ENCODE data around the gene JPH4. TPM values are rescaled to one million over a fixed set of nuclear protein-coding genes. Genes with fewer than 3 reads are reported as not detected.

JPH4 gene
- total RNA-seq, 2 experiments from 2014 or later: not detected

DNA sequence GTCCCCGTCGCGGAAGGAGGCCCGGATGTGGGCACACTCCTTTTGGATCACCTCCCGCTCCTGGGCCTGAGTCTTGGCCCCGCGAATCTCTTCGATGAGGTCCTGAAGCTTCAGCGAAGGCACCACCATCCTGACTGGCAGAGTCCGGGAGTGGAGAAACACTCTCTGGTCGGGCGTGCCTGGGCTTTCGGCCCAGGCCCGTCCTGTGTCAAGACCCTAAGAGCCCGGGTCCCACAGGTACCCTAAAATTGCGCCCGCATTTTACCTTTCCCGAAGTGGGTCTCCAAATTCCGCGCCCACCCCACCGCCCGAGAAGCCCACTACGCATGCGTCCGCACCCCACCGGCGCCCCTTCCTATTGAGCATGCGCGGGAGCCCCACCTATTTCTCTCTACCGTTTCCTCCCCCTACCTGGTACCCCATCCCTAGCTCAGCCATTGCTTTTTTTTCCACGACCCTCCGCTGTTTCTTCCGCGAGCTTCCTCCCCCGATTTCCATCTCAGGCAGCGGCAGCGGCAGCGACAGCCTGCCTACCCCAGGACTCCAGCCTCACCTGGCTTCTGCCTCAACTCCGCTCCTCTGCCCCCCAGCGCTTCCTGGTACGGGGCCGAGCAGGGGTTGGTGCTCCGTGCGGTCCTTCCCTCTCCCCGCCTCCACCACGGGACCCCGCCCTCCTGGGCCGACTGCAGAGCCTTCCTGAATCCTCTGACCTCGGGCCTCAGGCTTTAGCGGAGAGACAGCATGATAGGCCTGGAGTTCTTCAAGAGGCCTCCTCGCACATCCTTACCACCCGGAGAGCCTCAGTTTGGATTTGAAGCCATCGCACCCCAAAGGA is 11.2 kb downstream of the JPH4 start, which contains the start of gene AP1G2:
AP1G2 (minus strand) TSS at position 606 of the 835 bp plus-strand sequence; CDS start at position 129, 477 bp downstream.
- ChIA-PET POLR2A (interaction anchor here (0.7 to 3.4 kb wide), 4 partner anchors 10 to 89 kb away, joined by 3 to 13 read pairs (median 10); no protein-coding TSS in a partner anchor), CTCF (interaction anchor here (0.9 to 3.2 kb wide), 7 partner anchors 8 to 93 kb away, joined by 3 to 20 read pairs (median 5); partner anchors contain the start of gene ZFHX2)
- Mint-ChIP-seq H3K36me3 (ENCODE audit: low read depth) (peaks cover 39% of the 10 kb centered on the region), H3K4me1 (ENCODE audit: low read depth) (peaks cover 50% of the 10 kb centered on the region), H3K27ac (peak within 1 kb of the TSS; percentile 99), H3K9me3 (ENCODE audit: insufficient read depth) (no peaks in the 10 kb centered on the region), H3K27me3 (ENCODE audit: low read depth) (peaks cover 5% of the 10 kb centered on the region), H3K4me3 (peak within 1 kb of the TSS; percentile 100)
- DNase-seq (peak; percentile 92), ATAC-seq (peak; percentile 97)

DNA sequence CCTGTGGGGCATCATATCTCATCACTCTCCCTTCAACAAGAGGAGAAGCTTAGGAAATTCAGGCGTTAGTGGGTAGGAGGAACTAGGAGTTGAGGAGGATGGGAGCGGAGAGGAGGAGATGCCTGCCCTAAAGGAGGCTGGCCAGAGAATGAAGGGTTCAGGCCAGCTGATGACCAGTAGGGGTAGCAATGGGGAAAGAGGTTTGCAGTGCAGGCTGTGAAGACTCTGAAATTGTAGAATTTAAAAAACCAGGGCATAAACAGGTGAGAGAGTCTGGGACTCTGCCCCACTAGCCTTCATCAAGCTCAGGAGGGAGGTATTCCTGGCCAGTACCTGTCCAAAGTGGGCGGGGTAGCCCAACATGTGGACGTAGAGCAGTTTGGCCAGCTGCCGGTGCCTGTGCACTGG is 11.8 kb downstream of the JPH4 start:
- no peak for DNase-seq
- ATAC-seq: no peak
- CTCF ChIA-PET: interaction anchor here (0.9 to 3.2 kb wide), 7 partner anchors 8 to 92 kb away, joined by 3 to 20 read pairs (median 5); partner anchors contain the start of gene ZFHX2
- Mint-ChIP-seq H3K27ac (peak overlapping the region; percentile 99), H3K36me3 (ENCODE audit: low read depth) (peaks cover 45% of the 10 kb centered on the region), H3K9me3 (ENCODE audit: insufficient read depth) (no peaks in the 10 kb centered on the region), H3K27me3 (ENCODE audit: low read depth) (peaks cover under 1% of the 10 kb centered on the region), H3K4me3 (peak overlapping the region; percentile 100), H3K4me1 (ENCODE audit: low read depth) (peaks cover 44% of the 10 kb centered on the region)
- POLR2A ChIA-PET: interaction anchor here (0.7 to 3.4 kb wide), 4 partner anchors 9 to 88 kb away, joined by 3 to 13 read pairs (median 10); no protein-coding TSS in a partner anchor

DNA sequence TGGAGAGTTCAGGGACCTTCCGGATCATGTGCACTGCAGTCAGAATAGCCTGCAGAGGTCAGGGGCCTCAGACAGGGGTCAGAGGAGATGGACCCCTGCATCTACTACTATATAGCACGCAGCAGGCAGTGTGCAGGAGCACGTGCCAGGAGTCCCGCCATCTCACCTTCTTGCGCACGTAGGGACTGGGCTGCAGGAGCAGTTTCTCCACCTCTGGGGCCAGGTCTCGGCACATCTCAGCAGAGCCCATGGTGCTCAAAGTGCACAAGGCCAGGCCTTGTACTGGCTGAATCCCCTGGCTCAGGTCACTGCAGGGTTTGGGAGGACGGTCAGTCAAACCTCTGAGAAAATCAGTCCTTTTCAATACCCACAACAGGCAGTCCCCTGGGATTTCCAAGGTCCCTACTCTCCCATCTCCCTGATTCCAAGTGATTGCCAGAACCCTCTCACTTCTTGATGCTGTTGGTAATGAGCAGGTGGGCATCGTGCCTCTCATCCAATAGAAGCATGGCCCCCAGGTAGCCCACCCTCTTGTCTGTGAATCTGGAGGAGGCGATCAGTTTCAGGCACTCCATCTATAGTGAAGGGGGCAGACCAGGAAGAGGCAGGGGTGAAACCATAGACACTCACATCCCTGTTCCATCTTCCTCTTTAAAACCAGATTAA is 12.3 kb downstream of the JPH4 start:
- H3K4me3 Mint-ChIP-seq: peak overlapping the region; percentile 100
- no peaks in the 10 kb centered on the region for H3K9me3 Mint-ChIP-seq (ENCODE audit: insufficient read depth)
- H3K4me1 Mint-ChIP-seq (ENCODE audit: low read depth): peaks cover 46% of the 10 kb centered on the region
- DNase-seq: no peak
- peaks cover 50% of the 10 kb centered on the region for H3K36me3 Mint-ChIP-seq (ENCODE audit: low read depth)
- ATAC-seq: no peak
- H3K27ac Mint-ChIP-seq: peak overlapping the region; percentile 99
- POLR2A ChIA-PET: interaction anchor here (0.7 to 3.4 kb wide), 3 partner anchors 9 to 34 kb away, joined by 3 to 13 read pairs (median 12); no protein-coding TSS in a partner anchor
- CTCF ChIA-PET: interaction anchor here (1.8 to 3.2 kb wide), 3 partner anchors 7 to 92 kb away, joined by 4 to 20 read pairs (median 15); no protein-coding TSS in a partner anchor
- H3K27me3 Mint-ChIP-seq (ENCODE audit: low read depth): no peaks in the 10 kb centered on the region

DNA sequence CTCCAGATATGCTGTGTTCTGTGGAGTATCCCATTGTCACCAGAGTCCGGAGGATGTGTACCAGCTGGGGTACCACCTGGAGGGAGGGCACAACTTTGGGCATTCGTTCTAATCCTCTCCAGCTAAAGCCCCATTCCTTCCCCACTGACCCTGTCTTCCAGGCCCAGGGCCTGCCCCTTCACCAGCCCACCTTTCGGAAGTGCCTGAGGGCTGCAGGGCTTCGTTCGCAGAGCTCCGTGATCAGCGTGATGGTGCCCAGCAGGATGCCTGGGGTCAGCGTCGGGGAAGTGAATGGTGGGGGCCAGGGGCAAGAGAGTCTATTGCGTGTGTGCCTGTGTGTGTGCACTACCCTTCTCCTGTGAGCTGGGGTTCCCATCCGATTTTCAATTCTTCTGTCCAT is 13.0 kb downstream of the JPH4 start:
- DNase-seq (no peak), ATAC-seq (no peak)
- peaks cover 49% of the 10 kb centered on the region for H3K4me1 Mint-ChIP-seq (ENCODE audit: low read depth)
- CTCF ChIA-PET: interaction anchor here (1.8 to 2.9 kb wide), 2 partner anchors 88 to 91 kb away, joined by 4 to 15 read pairs; no protein-coding TSS in a partner anchor
- H3K27ac Mint-ChIP-seq: no peak overlapping the region
- H3K9me3 Mint-ChIP-seq (ENCODE audit: insufficient read depth): no peaks in the 10 kb centered on the region
- H3K4me3 Mint-ChIP-seq: peak overlapping the region; percentile 18
- POLR2A ChIA-PET: interaction anchor here (3.4 kb wide), 1 partner anchor 8 kb away, joined by 13 read pairs; no protein-coding TSS in a partner anchor
- peaks cover 56% of the 10 kb centered on the region for H3K36me3 Mint-ChIP-seq (ENCODE audit: low read depth)
- H3K27me3 Mint-ChIP-seq (ENCODE audit: low read depth): no peaks in the 10 kb centered on the region

DNA sequence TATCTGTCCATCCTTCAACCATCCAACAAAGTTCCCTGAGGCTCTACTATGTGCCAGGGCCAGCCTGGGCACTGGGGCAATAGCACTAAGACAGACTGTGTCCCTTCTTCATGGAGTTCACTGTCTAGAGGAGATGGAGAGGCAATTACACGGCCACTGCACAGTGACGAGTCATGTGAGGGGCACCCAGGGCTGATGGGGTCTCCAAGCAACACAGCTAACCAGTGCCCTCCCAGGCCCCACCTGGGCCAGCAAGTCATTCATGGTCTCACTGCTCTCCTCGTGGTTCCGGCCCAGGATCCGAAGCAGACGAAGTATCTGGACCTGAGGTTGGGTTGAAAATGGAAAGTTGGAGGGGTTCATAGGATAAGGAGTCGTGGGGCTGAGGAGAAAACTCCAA is 13.7 kb downstream of the JPH4 start:
- peaks cover 49% of the 10 kb centered on the region for H3K4me1 Mint-ChIP-seq (ENCODE audit: low read depth)
- CTCF ChIA-PET: interaction anchor here (2.9 kb wide), 1 partner anchor 87 kb away, joined by 15 read pairs; no protein-coding TSS in a partner anchor

DNA sequence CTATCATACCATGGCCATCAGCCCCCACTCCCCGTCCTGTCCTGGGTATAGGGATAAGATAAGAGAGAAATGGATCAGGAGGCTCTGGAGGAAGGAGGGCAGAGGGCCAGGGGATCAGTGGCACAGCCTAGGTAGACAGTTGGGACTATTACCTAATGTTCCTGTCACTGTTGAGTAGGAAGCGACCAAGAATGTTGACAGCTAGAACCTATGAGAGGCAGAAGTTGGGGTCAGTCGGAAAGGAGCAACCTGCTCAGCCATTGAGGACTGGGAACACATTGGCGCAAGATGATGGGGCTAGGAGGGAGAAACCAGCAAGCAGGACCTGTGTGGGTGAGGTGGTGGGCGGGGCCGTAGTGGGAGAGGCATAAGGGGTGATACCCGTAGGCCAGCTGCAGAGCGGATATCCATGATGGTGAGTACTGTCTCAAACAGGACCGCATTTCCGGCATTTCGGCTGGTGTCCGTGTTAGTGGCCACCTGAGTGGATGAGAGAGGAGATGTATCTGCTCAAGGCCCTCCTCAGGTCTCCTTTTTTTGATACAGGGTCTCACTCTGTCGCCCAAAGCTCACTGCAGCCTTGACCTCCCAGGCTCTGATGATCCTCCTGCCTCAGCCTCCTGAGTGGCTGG is 14.3 kb downstream of the JPH4 start:
- POLR2A ChIA-PET: no interaction called here
- CTCF ChIA-PET: interaction anchor here (1.2 to 10.5 kb wide), 3 partner anchors 18 to 94 kb away, joined by 5 to 266 read pairs (median 5); no protein-coding TSS in a partner anchor
- no peak for ATAC-seq
- no peak overlapping the region for H3K4me3 Mint-ChIP-seq
- peaks cover 51% of the 10 kb centered on the region for H3K4me1 Mint-ChIP-seq (ENCODE audit: low read depth)
- H3K9me3 Mint-ChIP-seq (ENCODE audit: insufficient read depth): no peaks in the 10 kb centered on the region
- H3K27ac Mint-ChIP-seq: no peak overlapping the region
- DNase-seq: no peak
- no peaks in the 10 kb centered on the region for H3K27me3 Mint-ChIP-seq (ENCODE audit: low read depth)
- peaks cover 65% of the 10 kb centered on the region for H3K36me3 Mint-ChIP-seq (ENCODE audit: low read depth)

More for the DNA sequence above, 13.7 kb downstream of the JPH4 start:
- no peak for DNase-seq
- no peak overlapping the region for H3K27ac Mint-ChIP-seq
- POLR2A ChIA-PET: interaction anchor here (0.5 kb wide), 1 partner anchor 15 kb away, joined by 3 read pairs; no protein-coding TSS in a partner anchor
- no peaks in the 10 kb centered on the region for H3K9me3 Mint-ChIP-seq (ENCODE audit: insufficient read depth)
- H3K4me3 Mint-ChIP-seq: no peak overlapping the region
- H3K27me3 Mint-ChIP-seq (ENCODE audit: low read depth): no peaks in the 10 kb centered on the region
- no peak for ATAC-seq
- peaks cover 60% of the 10 kb centered on the region for H3K36me3 Mint-ChIP-seq (ENCODE audit: low read depth)

DNA sequence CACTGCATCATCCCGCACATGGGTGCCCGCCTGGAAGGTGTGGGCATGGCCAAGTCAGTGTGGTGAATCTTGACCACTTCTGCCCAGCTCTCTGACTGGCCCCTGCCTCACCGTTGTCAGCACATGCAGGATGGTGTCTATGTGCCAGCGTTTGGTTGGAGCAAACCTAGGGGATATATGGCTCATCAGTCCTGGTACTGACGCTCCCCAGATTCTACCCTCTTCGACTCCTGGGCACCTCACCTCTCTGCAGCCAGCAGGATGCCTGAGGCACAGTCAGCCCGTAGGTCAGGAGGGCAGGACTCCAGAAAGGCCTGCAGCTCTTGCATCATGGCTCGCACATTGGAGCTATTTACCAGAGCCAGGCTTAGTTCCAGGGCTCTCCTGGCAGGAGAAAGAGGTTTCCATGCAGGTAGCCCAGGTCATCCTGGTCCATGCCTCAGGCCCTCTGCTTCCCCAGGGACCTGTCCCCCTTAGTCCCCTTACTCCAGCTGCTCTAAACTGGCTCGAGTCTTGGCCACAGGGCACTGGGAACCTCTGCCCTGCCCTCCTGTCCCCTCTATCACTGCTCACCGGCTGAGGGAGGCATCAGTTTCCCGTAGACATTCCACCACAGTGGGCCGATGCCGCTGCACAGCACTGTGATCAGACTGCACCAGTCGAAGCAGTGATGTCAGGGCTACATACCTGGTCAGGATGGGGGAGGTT is 15.0 kb downstream of the JPH4 start:
- ATAC-seq: no peak
- H3K9me3 Mint-ChIP-seq (ENCODE audit: insufficient read depth): no peaks in the 10 kb centered on the region
- H3K4me1 Mint-ChIP-seq (ENCODE audit: low read depth): peaks cover 47% of the 10 kb centered on the region
- no peak for DNase-seq
- ChIA-PET POLR2A (interaction anchor here (0.5 to 1.2 kb wide), 2 partner anchors 12 to 86 kb away, joined by 3 to 4 read pairs; no protein-coding TSS in a partner anchor), CTCF (interaction anchor here (0.7 to 10.5 kb wide), 13 partner anchors 10 to 237 kb away, joined by 3 to 266 read pairs (median 4); no protein-coding TSS in a partner anchor)
- no peak overlapping the region for H3K27ac Mint-ChIP-seq
- no peak overlapping the region for H3K4me3 Mint-ChIP-seq
- H3K27me3 Mint-ChIP-seq (ENCODE audit: low read depth): no peaks in the 10 kb centered on the region
- peaks cover 72% of the 10 kb centered on the region for H3K36me3 Mint-ChIP-seq (ENCODE audit: low read depth)

DNA sequence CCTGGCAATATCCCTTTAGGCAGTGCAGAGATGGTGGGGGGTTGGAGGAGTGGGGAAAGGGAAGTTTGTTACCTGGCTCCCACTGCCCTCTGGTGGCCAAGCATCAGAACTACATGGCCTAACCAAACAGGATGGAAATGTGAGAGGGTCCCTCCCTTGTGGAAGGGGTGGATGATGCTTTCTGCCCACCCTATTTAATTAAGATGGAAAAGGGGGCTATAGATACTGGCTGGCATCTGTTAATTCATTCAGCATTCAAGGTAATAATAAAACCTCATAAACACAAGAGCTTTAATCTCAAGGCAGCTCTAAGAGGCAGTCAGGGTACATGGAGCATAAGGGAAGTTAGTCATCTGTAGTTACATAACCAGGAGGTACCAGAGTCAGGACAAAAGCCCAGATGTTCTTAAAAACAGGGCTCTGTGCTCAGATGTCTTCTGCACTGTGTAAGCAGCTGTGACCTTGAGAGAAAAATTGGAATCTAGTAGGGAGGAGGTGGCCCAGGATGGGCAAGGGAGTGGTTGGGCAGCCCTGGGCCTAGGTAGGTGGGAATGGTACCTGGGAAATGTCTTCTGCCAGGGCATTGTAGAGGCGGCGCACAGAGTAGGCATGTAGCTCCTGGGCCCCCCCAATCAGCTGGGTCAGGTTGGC is 15.6 kb downstream of the JPH4 start:
- DNase-seq: peak; percentile 65
- Mint-ChIP-seq H3K4me1 (ENCODE audit: low read depth) (peaks cover 40% of the 10 kb centered on the region), H3K27me3 (ENCODE audit: low read depth) (no peaks in the 10 kb centered on the region), H3K27ac (no peak overlapping the region), H3K4me3 (no peak overlapping the region), H3K9me3 (ENCODE audit: insufficient read depth) (no peaks in the 10 kb centered on the region), H3K36me3 (ENCODE audit: low read depth) (peaks cover 75% of the 10 kb centered on the region)
- ATAC-seq: no peak
- CTCF ChIA-PET: interaction anchor here (0.7 to 10.5 kb wide), 13 partner anchors 9 to 236 kb away, joined by 3 to 266 read pairs (median 4); no protein-coding TSS in a partner anchor
- POLR2A ChIA-PET: interaction anchor here (0.5 to 1.2 kb wide), 2 partner anchors 11 to 86 kb away, joined by 3 to 4 read pairs; no protein-coding TSS in a partner anchor

DNA sequence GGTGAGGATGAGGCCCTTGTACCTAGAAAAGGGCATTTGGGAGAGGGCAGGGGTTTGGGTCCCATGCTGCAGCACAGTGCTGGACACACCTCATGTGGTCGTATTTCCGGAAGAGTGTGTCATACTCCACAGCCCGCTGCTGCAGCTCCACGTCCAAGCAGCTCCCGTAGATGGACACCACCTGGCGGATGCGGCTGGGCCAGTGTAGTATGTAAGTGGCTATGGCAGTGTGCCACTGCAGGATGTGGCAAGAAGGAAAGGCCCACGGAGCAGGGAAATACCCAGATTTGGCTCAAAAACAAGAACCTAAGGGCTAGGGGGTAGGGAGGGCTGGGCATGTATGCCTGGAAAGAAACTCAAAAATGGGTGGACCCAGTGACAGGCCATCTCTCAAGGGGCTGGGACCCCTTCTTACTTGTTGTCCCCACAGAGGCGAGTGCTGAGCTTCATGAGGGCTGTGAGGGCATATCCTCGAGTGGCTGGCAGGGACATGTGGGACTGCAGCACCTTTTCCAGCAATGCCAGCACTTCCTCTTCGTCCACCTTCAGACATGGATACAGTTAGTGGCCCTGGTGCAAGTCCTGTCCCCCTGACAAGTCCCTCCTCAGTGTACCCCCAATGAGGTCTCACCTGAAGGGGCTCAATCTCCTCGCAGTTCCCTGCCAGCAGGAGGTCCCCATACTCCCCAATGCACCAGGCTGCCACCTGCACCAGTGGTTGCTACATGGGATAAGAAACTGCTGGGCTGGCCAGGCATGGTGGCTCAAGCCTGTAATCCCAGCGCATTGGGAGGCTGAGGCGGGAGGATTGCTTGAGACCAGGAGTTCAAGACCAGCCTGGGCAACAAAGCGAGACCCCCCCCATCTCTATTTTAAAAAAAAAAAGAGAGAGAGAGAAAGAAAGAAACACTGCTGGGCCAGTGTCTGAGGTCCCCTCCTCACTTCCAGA is 16.4 kb downstream of the JPH4 start:
- ATAC-seq (no peak), DNase-seq (no peak)
- Mint-ChIP-seq H3K27ac (no peak overlapping the region), H3K27me3 (ENCODE audit: low read depth) (no peaks in the 10 kb centered on the region), H3K9me3 (ENCODE audit: insufficient read depth) (no peaks in the 10 kb centered on the region), H3K36me3 (ENCODE audit: low read depth) (peaks cover 71% of the 10 kb centered on the region), H3K4me3 (no peak overlapping the region), H3K4me1 (ENCODE audit: low read depth) (peaks cover 38% of the 10 kb centered on the region)
- ChIA-PET POLR2A (interaction anchor here (1.2 kb wide), 1 partner anchor 85 kb away, joined by 4 read pairs; no protein-coding TSS in a partner anchor), CTCF (interaction anchor here (1.0 to 10.5 kb wide), 10 partner anchors 20 to 235 kb away, joined by 3 to 266 read pairs (median 4); no protein-coding TSS in a partner anchor)

All from activated CD8-positive, alpha-beta T cell treated with anti-CD3 and anti-CD28 coated beads, Interleukin-2, amount 10 ng/mL, durations not matched to agents 7 days and 5 days (primary cell).